Endodermal cell (in vitro differentiated cells): ENCODE measurements around the gene ERGIC2. TPM values are rescaled to one million over a fixed set of nuclear protein-coding genes. Genes with fewer than 3 reads are reported as not detected.
A peak's percentile ranks its signal among the peaks of the same experiment; 100 is the strongest.

Experiments
- DNase-seq: peaks from one replicate; pipeline ENCODE4 v3.0.0-alpha.2; 2017
- H3K27ac ChIP-seq: 2 replicates; pipeline ENCODE4 v1.5.1; 2013; ENCODE audit warnings: mild to moderate bottlenecking, low read depth, low read length, moderate library complexity
- H3K27me3 ChIP-seq: 2 replicates; pipeline ENCODE4 v1.6.1; 2013; ENCODE audit warnings: mild to moderate bottlenecking, low read length, moderate library complexity; ENCODE audit not compliant: insufficient read depth, control insufficient read depth, poor library complexity, severe bottlenecking
- H3K36me3 ChIP-seq: 2 replicates; pipeline ENCODE4 v1.7.0; 2013; ENCODE audit warnings: mild to moderate bottlenecking, low read length, moderate library complexity; ENCODE audit not compliant: control insufficient read depth, insufficient read depth
- H3K4me1 ChIP-seq: one replicate; pipeline ENCODE4 v1.7.0; 2013; ENCODE audit warnings: low read length; ENCODE audit not compliant: control insufficient read depth, insufficient read depth
- H3K4me3 ChIP-seq: 2 replicates; pipeline ENCODE4 v1.5.1; 2013; ENCODE audit warnings: mild to moderate bottlenecking, low read length, moderate library complexity
- H3K9ac ChIP-seq: 2 replicates; pipeline ENCODE4 v1.6.1; 2013; ENCODE audit warnings: mild to moderate bottlenecking, low read length, moderate library complexity; ENCODE audit not compliant: poor library complexity, severe bottlenecking; ENCODE audit errors: extremely low read depth
- H3K9me3 ChIP-seq: 2 replicates; pipeline ENCODE4 v1.6.1; 2013; ENCODE audit warnings: mild to moderate bottlenecking, low read length, moderate library complexity; ENCODE audit not compliant: control insufficient read depth
- H3K27ac Mint-ChIP-seq: 2 replicates; pipeline ENCODE4 v1.8.0; 2020; ENCODE audit warnings: mixed read lengths
- H3K27me3 Mint-ChIP-seq: 2 replicates; pipeline ENCODE4 v1.8.0; 2021; ENCODE audit warnings: mild to moderate bottlenecking, mixed read lengths; ENCODE audit not compliant: insufficient read depth
- H3K36me3 Mint-ChIP-seq: 2 replicates; pipeline ENCODE4 v1.8.0; 2020; ENCODE audit warnings: low read depth, mixed read lengths
- H3K4me1 Mint-ChIP-seq: 2 replicates; pipeline ENCODE4 v1.8.0; 2020; ENCODE audit warnings: mixed read lengths
- H3K4me3 Mint-ChIP-seq: 2 replicates; pipeline ENCODE4 v1.8.0; 2020; ENCODE audit warnings: mild to moderate bottlenecking, moderate library complexity, mixed read lengths
- H3K9me3 Mint-ChIP-seq: 2 replicates; pipeline ENCODE4 v1.8.0; 2020; ENCODE audit warnings: mild to moderate bottlenecking, mixed read lengths
- WGBS, 2 experiments: methylation state at CpG; one replicate each; pipeline versions ENCODE4 v1.1.5 to v1.1.7; 2013; ENCODE audit warnings: missing lambda C conversion rate in 2 of 2, mixed read lengths in 1 of 2; ENCODE audit not compliant: insufficient coverage in 1 of 2, insufficient read length in 1 of 2; 5-methylcytosine and 5-hydroxymethylcytosine counted together
- total RNA-seq, 2 donors: library from RNA; stranded (reverse); fragmentation: NEBNext Ultra II Directional in 1 of 2; extraction: Animal tissue kit (Norgen Biotek cat#: 25700) in 1 of 2; gene quantifications; 2 replicates in 1 of 2; 3 replicates in 1 of 2; pipeline ENCODE4 v1.2.1, GENCODE V29; 2021
- TF ChIP-seq, protein P1 (sequence below): fragments of 200-600 bp; sonication (generic); conservative IDR thresholded peaks from 2 replicates; pipeline ENCODE4 v1.5.0; 2021; ENCODE audit warnings: antibody characterized with exemption, mild to moderate bottlenecking

Gene ERGIC2
- total RNA-seq, 2 donors from 2014 or later: 101 to 170 TPM

DNA sequence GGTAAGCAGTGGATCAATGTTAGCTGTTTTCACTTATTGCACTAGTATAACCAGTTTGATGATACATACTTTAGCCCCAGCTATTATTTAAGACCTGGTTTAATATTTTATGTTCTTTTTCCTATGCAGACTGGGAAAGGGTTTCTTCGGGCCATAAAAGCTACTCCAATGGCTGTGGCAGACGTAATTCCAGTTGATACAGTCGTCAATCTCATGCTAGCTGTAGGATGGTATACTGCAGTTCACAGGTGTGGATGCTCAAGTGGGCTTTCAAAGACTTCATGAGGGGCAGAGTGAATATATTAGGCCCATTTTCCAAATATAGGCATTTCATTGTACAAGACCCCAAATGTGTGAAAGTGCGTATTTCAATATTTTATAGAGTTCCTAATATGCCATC, 70.1 kb downstream of the ERGIC2 start:
- TF ChIP-seq, protein P1, sequence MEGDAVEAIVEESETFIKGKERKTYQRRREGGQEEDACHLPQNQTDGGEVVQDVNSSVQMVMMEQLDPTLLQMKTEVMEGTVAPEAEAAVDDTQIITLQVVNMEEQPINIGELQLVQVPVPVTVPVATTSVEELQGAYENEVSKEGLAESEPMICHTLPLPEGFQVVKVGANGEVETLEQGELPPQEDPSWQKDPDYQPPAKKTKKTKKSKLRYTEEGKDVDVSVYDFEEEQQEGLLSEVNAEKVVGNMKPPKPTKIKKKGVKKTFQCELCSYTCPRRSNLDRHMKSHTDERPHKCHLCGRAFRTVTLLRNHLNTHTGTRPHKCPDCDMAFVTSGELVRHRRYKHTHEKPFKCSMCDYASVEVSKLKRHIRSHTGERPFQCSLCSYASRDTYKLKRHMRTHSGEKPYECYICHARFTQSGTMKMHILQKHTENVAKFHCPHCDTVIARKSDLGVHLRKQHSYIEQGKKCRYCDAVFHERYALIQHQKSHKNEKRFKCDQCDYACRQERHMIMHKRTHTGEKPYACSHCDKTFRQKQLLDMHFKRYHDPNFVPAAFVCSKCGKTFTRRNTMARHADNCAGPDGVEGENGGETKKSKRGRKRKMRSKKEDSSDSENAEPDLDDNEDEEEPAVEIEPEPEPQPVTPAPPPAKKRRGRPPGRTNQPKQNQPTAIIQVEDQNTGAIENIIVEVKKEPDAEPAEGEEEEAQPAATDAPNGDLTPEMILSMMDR: no peak

DNA sequence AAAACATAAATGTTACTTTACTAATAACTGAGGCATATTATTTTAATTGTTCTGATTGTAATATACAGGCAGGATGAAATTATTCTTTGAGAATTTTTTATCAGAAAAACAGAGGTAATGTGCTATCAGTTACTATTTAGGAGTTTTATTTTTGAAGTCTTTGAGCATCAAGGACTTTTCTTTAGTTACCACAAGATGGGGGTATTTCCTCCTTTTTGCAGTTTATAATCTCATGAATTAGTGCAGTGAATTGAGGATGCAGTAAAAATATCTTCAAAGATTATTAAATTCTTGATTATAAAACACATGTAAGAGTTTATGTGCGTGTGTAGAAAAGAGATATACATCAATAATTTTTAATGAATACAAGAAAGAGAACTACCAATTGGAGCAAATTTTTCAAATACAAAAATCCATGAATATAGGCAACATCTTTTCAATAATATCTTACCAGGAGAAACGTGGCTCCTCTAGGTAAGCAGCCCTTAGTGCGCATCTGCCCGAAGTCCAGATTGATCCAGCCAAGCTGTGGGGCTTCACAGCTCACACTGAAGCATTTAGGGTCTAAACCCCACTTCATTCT, 71.6 kb downstream of the ERGIC2 start:
- WGBS, 2 experiments: 60 to 86% methylated on average over 1 to 3 of the region's 4 CpGs
- Histone ChIP-seq H3K9ac (no peak overlapping the region), H3K9me3 (no peaks in the 10 kb centered on the region), H3K27me3 (no peaks in the 10 kb centered on the region), H3K27ac (no peak overlapping the region), H3K36me3 (no peaks in the 10 kb centered on the region), H3K4me3 (no peak overlapping the region), H3K4me1 (no peaks in the 10 kb centered on the region)
- no peak for DNase-seq
- Mint-ChIP-seq H3K36me3 (peaks cover 19% of the 10 kb centered on the region), H3K4me3 (no peak overlapping the region), H3K9me3 (no peaks in the 10 kb centered on the region), H3K27me3 (no peaks in the 10 kb centered on the region), H3K27ac (no peak overlapping the region), H3K4me1 (peaks cover 3% of the 10 kb centered on the region)
- TF ChIP-seq, protein P1: peak; percentile 94

More for the DNA sequence above, 70.1 kb downstream of the ERGIC2 start:
- H3K4me3 Mint-ChIP-seq: no peak overlapping the region
- H3K9me3 Mint-ChIP-seq: no peaks in the 10 kb centered on the region
- Histone ChIP-seq H3K9ac (no peak overlapping the region), H3K4me1 (peaks cover 3% of the 10 kb centered on the region), H3K27ac (no peak overlapping the region), H3K27me3 (no peaks in the 10 kb centered on the region), H3K9me3 (no peaks in the 10 kb centered on the region), H3K4me3 (no peak overlapping the region), H3K36me3 (no peaks in the 10 kb centered on the region)
- no peaks in the 10 kb centered on the region for H3K27me3 Mint-ChIP-seq
- H3K36me3 Mint-ChIP-seq: peaks cover 19% of the 10 kb centered on the region
- H3K27ac Mint-ChIP-seq: no peak overlapping the region
- no peak for DNase-seq
- WGBS, 2 experiments: 93 to 97% methylated on average over 3 to 4 of the region's 4 CpGs
- H3K4me1 Mint-ChIP-seq: peaks cover 17% of the 10 kb centered on the region

DNA sequence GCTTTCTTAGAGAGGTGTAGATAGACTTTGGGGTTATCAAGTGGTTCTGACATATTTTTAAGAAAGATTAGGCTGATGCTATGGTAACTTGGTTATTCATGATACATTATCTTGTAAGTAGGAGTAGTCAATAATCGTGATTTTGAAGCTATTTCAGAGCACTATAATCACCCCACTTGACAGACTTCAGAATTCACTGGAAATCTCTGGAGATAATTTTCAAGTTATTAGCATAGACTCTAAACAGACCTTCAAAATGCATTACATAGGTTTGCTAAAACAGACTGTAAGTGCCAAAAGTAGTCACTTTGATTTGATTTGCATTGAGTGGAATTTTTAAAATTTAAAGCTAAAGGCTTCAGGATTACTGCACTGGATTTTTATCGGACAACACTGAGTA, 74.3 kb downstream of the ERGIC2 start:
- TF ChIP-seq, protein P1: no peak
- H3K4me3 Mint-ChIP-seq: no peak overlapping the region
- Histone ChIP-seq H3K27me3 (no peaks in the 10 kb centered on the region), H3K4me3 (no peak overlapping the region), H3K4me1 (no peaks in the 10 kb centered on the region), H3K9ac (no peak overlapping the region), H3K9me3 (no peaks in the 10 kb centered on the region), H3K27ac (no peak overlapping the region), H3K36me3 (no peaks in the 10 kb centered on the region)
- no peaks in the 10 kb centered on the region for H3K27me3 Mint-ChIP-seq
- DNase-seq: no peak
- WGBS, 2 experiments: 96 to 100% methylated on average over 1 to 2 of the region's 2 CpGs
- H3K9me3 Mint-ChIP-seq: no peaks in the 10 kb centered on the region
- H3K27ac Mint-ChIP-seq: no peak overlapping the region
- H3K36me3 Mint-ChIP-seq: peaks cover 13% of the 10 kb centered on the region
- H3K4me1 Mint-ChIP-seq: peaks cover 6% of the 10 kb centered on the region
